GM11168 (cell line): ENCODE results near the gene TRAPPC12.

ENCODE experiments used
- in situ Hi-C: fragments of 300-500 bp; cut with MboI; formaldehyde crosslinking; loops from one replicate; pipeline ENCODE4 v1.12.0; 2022; ENCODE audit warnings: low sequenced_read_pairs; ENCODE audit not compliant: unreplicated experiment

TRAPPC12 gene

DNA sequence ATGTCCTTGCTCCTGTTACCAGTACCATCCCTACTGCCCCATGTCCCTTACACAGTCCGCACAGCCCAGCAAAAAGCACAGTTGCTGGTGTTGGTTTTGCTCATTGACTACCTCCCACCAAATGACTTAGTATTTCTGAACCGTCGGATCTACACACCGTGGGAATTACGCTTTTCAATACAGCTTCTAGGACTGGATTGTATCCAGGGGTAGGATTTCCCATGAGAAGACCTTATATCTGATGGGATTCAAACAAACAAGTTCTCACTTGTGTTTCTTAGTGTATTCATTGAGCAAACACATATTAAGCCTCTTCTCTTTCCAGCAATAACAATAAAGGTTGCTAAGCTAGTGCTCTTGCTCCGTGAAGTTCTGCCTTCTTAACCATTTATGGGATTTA, 25.8 kb downstream of the TRAPPC12 start:
- in situ Hi-C loops, result no loop called here

DNA sequence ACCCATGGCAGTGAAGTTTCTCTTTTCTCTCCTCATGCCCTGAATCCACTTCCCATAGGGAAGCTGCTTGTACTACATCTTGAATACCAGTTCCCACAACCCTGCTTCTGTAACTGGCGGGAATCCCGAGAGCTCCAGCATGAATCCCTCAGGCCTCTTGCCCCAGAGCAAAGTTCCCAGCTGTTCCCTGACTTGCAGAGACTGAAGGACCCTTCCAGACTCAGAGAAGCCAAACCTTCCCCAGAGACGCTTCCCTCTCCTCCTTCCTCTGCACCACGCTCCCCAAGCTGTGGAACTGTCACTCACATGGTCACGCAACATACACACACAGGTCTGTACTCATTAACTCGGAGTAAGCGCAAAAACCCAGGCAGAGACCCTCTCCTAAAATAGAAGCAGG, 26.4 kb downstream of the TRAPPC12 start:
- in situ Hi-C loops, result no loop called here

DNA sequence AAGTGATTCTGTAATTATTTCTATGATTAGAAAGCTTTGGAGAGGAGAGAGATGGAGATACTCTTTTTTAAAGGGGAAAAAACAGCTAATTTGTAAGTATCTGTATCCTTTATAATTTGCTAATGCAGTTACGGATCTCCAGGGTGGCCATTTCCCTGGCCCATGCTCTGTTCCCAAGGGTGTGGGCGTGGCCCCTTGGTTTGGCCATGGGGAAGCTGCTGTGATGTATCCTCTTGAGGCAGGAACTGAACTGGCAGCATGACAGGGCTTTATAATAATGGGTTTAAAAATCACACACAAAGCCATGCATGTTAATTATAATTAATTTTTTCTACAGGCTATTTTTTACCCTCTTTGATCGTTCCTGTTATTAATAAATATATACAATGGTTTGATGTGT, 27.0 kb downstream of the TRAPPC12 start:
- in situ Hi-C loops, result no loop called here

- in situ Hi-C loops, result no loop called here
Observed at GRCh38 chr2:3408781-3409180, 29.3 kb downstream of the TRAPPC12 start.

DNA sequence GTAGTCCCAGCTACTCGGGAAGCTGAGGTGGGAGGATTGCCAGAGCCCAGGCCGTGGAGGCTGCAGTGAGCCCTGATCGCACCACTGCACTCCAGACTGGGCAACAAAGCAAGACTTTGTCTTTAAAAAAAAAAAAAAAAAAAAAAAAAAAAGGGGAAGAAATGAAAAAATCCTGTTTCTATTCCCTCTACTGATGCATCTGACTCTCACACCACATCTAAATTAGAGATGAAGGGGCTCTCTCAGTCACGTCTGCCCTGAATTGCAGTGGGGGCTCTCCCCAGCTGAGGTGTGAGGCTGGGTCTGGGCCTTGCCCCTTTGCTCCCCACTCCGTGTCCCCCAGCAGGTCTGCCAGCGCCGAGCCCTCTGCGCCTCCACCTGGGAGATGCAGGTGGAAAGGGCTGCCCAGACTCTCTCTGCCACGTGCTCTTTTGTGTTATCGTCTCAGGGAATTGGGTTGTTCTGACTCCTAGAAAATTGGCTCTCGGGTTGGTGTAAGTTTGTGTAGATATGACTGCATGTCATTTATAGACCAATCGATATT, 30.2 kb downstream of the TRAPPC12 start:
- in situ Hi-C loops, result no loop called here

- in situ Hi-C loops, result no loop called here
Observed at GRCh38 chr2:3411103-3411502, 31.6 kb downstream of the TRAPPC12 start.

DNA sequence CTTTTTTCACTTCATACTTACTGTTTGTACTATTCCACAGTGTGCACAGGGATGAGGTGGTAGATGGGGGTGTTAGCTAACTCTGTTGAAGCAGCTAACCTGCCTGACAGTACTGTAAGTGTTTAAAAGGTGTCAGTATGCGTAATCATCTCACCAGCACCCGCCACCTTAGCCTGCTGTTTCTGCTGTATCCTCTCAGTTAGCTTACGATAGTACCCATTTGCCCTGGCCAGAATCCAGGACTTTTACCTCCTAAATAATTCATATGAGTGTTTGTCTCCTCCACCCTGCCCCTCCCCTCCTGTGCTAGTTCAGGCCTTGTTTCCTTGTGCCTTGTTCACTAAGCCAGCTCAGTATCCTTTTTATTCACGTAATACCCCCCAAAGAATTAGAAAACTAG, 34.2 kb downstream of the TRAPPC12 start:
- in situ Hi-C loops, result no loop called here

- in situ Hi-C loops, result no loop called here
Observed at GRCh38 chr2:3414133-3414860, 34.8 kb downstream of the TRAPPC12 start.

DNA sequence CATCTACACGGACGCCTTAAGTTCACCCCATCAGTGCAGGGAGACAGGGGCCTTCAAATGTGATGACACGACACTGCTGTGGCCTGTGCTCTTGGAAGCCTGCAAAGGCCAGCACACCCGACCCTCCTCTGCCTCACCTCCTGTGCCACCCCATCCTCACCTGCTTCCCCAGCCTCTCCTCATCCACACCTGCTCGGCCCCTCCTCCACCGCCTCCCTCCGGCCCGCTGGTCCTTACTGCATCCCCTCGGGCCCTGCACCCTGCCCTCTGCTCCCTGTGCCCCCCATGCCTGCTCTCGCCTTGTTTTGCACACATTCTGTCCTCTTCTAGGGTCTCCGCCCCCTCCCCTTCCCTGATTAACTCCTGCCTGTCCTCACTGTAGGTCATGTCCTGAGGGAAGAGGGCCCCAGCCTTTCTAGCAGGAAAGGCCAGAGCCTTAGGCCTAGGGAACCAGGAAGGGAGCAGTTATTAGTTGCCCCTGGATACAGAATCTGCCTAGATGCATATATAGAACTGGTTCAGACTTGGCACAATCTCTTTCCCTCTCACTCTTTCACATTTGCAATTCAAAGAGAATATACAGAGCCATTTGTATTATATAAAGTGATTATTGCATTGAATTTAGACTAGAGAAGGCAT, 39.4 kb downstream of the TRAPPC12 start:
- in situ Hi-C loops, result no loop called here

- in situ Hi-C loops, result no loop called here
Observed at GRCh38 chr2:3420076-3420768, 40.7 kb downstream of the TRAPPC12 start.

- in situ Hi-C loops, result no loop called here
Observed at GRCh38 chr2:3420769-3421397, 41.4 kb downstream of the TRAPPC12 start.

- in situ Hi-C loops, result no loop called here
Observed at GRCh38 chr2:3421580-3421979, 42.1 kb downstream of the TRAPPC12 start.

- in situ Hi-C loops, result no loop called here
Observed at GRCh38 chr2:3422161-3422779, 42.8 kb downstream of the TRAPPC12 start.

- in situ Hi-C loops, result no loop called here
Observed at GRCh38 chr2:3423492-3424170, 44.1 kb downstream of the TRAPPC12 start.

DNA sequence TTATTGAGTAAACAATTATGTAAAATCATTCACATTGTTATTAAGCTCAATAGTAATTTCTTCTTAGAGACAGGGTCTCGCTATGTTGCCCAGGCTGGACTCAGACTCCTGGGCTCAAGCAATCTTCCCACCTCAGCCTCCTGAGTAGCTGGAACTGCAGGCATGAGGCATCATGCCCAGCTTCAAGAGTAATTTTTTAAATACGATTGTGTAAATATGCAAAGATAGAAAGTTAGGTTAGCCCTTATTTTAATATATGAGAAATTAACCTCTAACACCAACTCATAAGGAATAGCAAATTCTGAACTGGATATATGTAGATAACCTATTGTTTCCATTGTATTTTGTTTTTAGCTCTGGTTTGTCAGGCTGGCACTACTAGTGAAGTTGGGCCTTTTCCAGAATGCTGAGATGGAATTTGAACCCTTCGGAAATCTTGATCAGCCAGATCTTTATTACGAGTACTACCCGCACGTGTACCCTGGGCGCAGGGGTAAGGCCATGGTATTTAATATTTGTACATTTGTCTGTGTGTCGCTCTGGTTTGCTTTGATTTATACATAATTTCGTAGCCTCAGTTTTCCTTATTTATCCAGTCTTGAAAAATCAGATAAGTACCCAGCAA, 44.8 kb downstream of the TRAPPC12 start:
- in situ Hi-C loops, result no loop called here

DNA sequence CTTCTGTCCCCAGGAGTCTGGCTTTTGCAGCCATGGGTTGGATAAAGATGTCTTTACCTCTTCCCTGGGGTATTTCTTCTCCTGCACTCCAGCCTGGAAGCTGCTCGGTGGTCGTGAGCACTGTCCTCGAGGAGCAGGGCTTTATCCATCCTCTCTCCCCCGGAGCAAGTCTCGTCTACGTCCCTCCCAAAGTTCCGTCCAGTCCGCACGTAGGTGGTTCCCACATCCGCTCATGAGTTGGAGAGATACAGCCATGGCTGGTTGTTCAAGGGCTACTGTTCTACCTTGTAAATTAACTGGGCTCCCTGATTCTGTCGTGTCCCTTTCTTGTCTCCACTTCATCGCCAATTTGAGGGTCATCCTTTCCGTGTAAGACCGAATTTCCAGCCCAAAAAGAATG, 47.1 kb downstream of the TRAPPC12 start:
- in situ Hi-C loops, result no loop called here

DNA sequence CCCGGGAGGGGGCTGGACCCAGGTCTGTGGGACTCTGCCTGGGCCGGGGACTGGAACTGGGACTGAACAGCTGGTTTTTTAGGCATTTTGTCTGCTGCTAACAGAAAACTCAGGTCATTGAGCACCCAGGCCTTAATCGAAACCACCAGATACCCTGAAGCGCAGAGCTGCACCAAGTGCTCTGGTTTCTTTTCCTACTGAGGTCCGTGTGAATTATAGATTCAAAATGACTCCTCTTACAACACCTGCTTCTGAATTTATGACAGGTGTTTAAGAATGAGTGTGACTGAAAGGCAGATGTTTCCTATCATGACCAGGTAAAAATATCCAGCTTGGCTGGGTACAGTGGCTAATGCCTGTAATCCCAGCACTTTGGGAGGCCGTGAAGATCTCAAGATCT, 47.8 kb downstream of the TRAPPC12 start:
- in situ Hi-C loops, result no loop called here

DNA sequence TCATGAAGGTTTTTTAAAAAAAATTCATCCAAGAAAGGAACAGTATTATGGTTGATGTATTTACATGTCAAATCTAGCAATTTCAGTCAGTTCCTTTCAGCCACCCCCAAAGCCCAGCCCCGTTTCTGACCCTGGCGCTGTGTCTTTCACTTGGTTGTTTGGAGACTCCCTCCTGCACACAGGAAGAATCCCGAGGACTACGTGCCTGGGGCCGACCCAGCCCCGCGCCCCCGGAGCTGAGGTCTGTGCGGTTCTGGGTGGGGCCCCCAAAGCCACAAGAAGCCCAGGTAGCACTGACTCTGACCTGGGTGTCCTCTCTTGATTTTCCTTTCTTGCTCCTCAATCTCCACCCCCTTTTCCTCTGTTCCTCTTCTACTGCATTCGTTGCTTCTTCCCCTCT, 49.1 kb downstream of the TRAPPC12 start:
- in situ Hi-C loops, result no loop called here

- in situ Hi-C loops, result no loop called here
Observed at GRCh38 chr2:3429066-3429610, 49.6 kb downstream of the TRAPPC12 start.
